ENCODE data around the gene SF3A2. TPM values are rescaled to one million over a fixed set of nuclear protein-coding genes. Genes with fewer than 3 reads are reported as not detected.

Gene SF3A2
- total RNA-seq, 1 donor: 27.9 TPM

DNA sequence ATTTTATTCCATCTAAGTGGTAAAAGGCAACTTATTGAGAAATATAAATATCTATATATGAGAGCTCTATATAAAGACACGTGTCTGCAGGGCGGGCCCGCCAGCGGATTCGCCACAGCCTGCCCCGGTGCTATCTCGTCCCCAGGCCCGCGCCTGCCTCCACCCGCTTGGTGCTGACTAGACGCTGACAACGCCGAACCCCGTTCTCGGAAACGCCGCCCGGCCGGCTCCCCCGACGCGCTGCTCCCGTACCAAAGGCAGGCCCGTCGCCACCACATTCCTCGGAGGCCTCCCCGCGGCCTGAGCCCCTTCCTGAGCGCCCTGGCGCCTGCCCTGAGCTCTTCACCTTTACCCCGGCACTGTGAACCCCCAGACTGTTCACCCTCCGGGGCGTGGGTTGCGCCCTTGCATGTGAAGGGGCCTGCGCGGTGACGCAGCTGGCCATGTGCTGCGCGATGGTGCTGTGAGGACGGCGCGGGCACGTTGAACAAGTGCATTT is 6.5 kb upstream of the SF3A2 start:
- H3K4me3 ChIP-seq (ENCODE audit: insufficient read depth, low read length): no peak overlapping the region
- H3K79me2 ChIP-seq (ENCODE audit: insufficient read depth, low read length): peaks cover 59% of the 10 kb centered on the region
- H3K36me3 ChIP-seq (ENCODE audit: insufficient read depth, low read length): peaks cover 49% of the 10 kb centered on the region
- no peak for DNase-seq (ENCODE audit: insufficient read length, low spot score, missing footprints)
- H3K27ac ChIP-seq (ENCODE audit: low read depth, low read length): no peak overlapping the region
- H4K20me1 ChIP-seq (ENCODE audit: insufficient read depth, low read length): peaks cover 16% of the 10 kb centered on the region
- H3K4me2 ChIP-seq (ENCODE audit: insufficient read depth, low read length): no peak overlapping the region
- TF ChIP-seq, protein P1, sequence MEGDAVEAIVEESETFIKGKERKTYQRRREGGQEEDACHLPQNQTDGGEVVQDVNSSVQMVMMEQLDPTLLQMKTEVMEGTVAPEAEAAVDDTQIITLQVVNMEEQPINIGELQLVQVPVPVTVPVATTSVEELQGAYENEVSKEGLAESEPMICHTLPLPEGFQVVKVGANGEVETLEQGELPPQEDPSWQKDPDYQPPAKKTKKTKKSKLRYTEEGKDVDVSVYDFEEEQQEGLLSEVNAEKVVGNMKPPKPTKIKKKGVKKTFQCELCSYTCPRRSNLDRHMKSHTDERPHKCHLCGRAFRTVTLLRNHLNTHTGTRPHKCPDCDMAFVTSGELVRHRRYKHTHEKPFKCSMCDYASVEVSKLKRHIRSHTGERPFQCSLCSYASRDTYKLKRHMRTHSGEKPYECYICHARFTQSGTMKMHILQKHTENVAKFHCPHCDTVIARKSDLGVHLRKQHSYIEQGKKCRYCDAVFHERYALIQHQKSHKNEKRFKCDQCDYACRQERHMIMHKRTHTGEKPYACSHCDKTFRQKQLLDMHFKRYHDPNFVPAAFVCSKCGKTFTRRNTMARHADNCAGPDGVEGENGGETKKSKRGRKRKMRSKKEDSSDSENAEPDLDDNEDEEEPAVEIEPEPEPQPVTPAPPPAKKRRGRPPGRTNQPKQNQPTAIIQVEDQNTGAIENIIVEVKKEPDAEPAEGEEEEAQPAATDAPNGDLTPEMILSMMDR (IDR thresholded peaks at IDR 0.05; ENCODE audit: extremely low read depth, low read depth, low read length): no peak
- no peaks in the 10 kb centered on the region for H3K27me3 ChIP-seq (ENCODE audit: insufficient read depth, low read length)
- H3K9me3 ChIP-seq (ENCODE audit: low read depth, low read length): no peaks in the 10 kb centered on the region
- no peak overlapping the region for H2AFZ ChIP-seq (ENCODE audit: low read length)
- peaks cover 5% of the 10 kb centered on the region for H3K4me1 ChIP-seq (ENCODE audit: insufficient read depth, low read length)

DNA sequence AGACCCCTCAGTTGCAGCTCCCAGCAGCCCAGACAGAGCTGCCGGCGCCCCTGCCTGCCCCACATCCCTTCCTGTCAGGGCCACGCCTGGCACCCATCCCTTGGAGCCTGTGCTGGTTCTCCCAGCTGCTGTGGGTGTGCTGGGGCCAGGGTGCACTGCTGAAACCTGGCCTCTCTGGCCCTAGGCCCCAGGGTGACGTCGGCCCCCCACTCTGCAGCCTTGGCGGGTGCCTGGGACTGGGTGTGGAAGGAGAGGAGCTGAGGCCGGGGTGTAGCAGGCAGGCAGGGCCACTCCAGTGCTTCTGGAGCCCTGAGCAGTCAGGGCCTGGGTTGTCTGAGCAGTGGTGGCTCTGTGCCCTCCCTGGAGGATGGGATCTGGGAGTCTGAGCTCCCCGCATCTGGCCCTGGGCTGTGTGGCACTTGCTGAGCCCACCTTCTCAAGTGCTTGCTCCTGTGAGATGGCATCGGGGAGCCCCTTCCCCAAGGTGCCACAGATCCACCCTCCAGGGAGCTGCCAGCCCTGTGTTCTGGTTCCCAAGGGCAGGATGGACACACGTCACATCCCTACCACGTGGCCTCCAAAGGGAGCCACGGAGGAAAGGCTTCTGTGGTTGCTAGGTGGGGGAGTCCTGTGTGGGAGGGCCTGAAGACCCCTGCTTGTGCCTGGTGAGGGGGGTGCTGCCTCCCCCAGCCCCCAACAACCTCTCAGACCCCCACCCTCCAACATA is 5.7 kb upstream of the SF3A2 start:
- H3K4me3 ChIP-seq (ENCODE audit: insufficient read depth, low read length): no peak overlapping the region
- peaks cover 7% of the 10 kb centered on the region for H3K4me1 ChIP-seq (ENCODE audit: insufficient read depth, low read length)
- no peaks in the 10 kb centered on the region for H3K27me3 ChIP-seq (ENCODE audit: insufficient read depth, low read length)
- peak; percentile 91 for DNase-seq (ENCODE audit: insufficient read length, low spot score, missing footprints)
- TF ChIP-seq, protein P1 (IDR thresholded peaks at IDR 0.05; ENCODE audit: extremely low read depth, low read depth, low read length): no peak
- H3K36me3 ChIP-seq (ENCODE audit: insufficient read depth, low read length): peaks cover 40% of the 10 kb centered on the region
- H3K79me2 ChIP-seq (ENCODE audit: insufficient read depth, low read length): peaks cover 64% of the 10 kb centered on the region
- no peak overlapping the region for H3K4me2 ChIP-seq (ENCODE audit: insufficient read depth, low read length)
- H3K27ac ChIP-seq (ENCODE audit: low read depth, low read length): no peak overlapping the region
- H4K20me1 ChIP-seq (ENCODE audit: insufficient read depth, low read length): peaks cover 17% of the 10 kb centered on the region
- no peaks in the 10 kb centered on the region for H3K9me3 ChIP-seq (ENCODE audit: low read depth, low read length)
- H2AFZ ChIP-seq (ENCODE audit: low read length): no peak overlapping the region

DNA sequence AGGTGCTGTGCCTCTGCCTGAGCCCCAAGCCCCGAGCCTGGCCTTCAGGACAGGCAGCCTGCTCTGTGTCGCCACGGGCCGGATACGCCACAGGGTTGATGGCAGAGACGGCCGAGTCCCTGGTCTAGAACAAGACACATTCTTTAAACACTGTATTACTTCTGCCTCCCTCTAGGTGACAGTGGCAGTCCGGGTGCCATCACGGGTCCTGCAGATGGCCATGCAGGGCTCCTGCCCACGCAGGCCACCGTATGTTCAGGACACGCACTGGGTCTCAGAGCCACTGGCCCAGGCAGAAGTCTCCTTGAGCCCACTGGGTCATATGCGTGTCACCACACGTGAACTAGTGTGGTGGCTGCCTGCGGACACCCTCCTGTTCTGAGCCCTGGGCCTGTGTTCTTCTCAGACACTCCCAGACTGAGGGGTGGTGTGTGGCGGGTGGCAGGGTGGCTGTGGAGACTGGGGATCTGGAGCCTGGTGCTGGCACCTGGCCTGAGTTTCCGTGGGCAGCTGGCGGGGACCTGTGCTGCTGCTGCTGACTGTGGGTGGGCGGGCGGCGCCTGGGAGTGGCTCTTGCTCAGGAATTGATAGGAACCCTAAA is 4.9 kb upstream of the SF3A2 start:
- peaks cover 66% of the 10 kb centered on the region for H3K79me2 ChIP-seq (ENCODE audit: insufficient read depth, low read length)
- H3K4me3 ChIP-seq (ENCODE audit: insufficient read depth, low read length): no peak overlapping the region
- H3K27ac ChIP-seq (ENCODE audit: low read depth, low read length): peak overlapping the region; percentile 23
- peak; percentile 96 for DNase-seq (ENCODE audit: insufficient read length, low spot score, missing footprints)
- no peaks in the 10 kb centered on the region for H3K9me3 ChIP-seq (ENCODE audit: low read depth, low read length)
- peaks cover 7% of the 10 kb centered on the region for H3K4me1 ChIP-seq (ENCODE audit: insufficient read depth, low read length)
- no peak overlapping the region for H2AFZ ChIP-seq (ENCODE audit: low read length)
- TF ChIP-seq, protein P1 (IDR thresholded peaks at IDR 0.05; ENCODE audit: extremely low read depth, low read depth, low read length): peak; percentile 7
- no peak overlapping the region for H3K4me2 ChIP-seq (ENCODE audit: insufficient read depth, low read length)
- no peaks in the 10 kb centered on the region for H3K27me3 ChIP-seq (ENCODE audit: insufficient read depth, low read length)
- H3K36me3 ChIP-seq (ENCODE audit: insufficient read depth, low read length): peaks cover 39% of the 10 kb centered on the region
- H4K20me1 ChIP-seq (ENCODE audit: insufficient read depth, low read length): peaks cover 17% of the 10 kb centered on the region

Measured in osteoblast (primary cell).